HG02610 (cell line): ENCODE results near the gene TPSAB1.
"Not testable (repeated sequence)": the region's sequence is repeated elsewhere in the genome, so short reads cannot be mapped to it uniquely, and the experiment has no call there.

ENCODE experiments used
- ATAC-seq: cut with Tn5 transposase; IDR thresholded peaks from one replicate; pipeline ENCODE4 v1.9.1; 2021; ENCODE audit warnings: mild to moderate bottlenecking, moderate library complexity; ENCODE audit not compliant: unreplicated experiment

Gene TPSAB1

GRCh38 chr16:1222553-1223354 is 17.8 kb upstream of the TPSAB1 start:
- no peak for ATAC-seq

GRCh38 chr16:1223355-1224214 is 16.9 kb upstream of the TPSAB1 start:
- no peak for ATAC-seq

DNA sequence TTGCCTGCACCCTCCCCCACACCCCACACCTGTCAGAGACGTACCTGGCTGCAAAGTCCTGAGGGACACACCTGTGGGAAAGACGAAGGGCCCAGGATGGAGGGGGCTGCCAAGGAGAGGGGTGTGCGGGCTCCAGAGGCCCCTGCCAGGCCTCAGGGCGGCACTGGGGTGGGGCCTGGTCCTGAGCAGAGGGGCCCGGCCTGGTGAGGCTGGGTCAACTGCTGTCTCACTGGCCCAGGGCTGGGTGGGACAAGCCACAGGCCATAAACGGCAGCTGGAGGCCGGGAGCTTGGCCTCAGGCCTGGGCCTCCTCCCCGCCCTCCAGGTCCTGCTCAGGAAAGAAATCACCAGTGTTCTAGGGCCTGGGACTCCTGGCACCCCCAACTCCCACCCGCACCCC is 15.9 kb upstream of the TPSAB1 start:
- no peak for ATAC-seq

- no peak for ATAC-seq
These were observed 15.5 kb upstream of the TPSAB1 start, which contains the start of gene TPSG1 for GRCh38 chr16:1225051-1225451. Gene TPSG1 (minus strand): TSS chr16:1225268. CDS start chr16:1225252, 16 bp downstream.

- ATAC-seq, result not testable (repeated sequence)
These were observed 14.7 kb upstream of the TPSAB1 start for GRCh38 chr16:1225728-1226311.

DNA sequence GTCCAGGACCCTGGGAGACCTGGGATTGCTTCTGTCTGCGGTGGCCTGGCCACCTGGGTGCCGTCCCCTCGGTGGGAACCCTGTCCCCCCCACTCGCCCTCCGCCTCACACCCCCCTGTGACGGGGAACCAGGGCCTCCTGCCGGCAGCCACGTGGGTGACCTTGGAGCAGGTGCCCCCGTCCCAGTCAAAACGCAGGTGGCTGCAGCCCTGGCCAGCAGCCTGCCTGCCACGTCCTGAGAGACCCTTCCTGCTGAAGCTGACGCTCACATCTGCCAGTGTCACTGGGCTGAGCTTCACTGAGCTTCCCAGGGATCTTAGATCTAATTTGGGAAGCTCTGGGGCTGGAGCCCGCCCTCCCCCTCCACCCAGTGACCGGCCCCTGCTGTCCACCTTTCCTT is 13.8 kb upstream of the TPSAB1 start:
- ATAC-seq, result not testable (repeated sequence)

- ATAC-seq, result not testable (repeated sequence)
These were observed 12.3 kb upstream of the TPSAB1 start for GRCh38 chr16:1228227-1228626.

GRCh38 chr16:1229476-1229875 is 11.0 kb upstream of the TPSAB1 start:
- not testable (repeated sequence) for ATAC-seq

GRCh38 chr16:1230084-1230470 is 10.4 kb upstream of the TPSAB1 start, which contains the start of gene TPSB2:
Gene TPSB2 (minus strand): TSS chr16:1230184. CDS start chr16:1229951, 233 bp downstream.
- not testable (repeated sequence) for ATAC-seq

DNA sequence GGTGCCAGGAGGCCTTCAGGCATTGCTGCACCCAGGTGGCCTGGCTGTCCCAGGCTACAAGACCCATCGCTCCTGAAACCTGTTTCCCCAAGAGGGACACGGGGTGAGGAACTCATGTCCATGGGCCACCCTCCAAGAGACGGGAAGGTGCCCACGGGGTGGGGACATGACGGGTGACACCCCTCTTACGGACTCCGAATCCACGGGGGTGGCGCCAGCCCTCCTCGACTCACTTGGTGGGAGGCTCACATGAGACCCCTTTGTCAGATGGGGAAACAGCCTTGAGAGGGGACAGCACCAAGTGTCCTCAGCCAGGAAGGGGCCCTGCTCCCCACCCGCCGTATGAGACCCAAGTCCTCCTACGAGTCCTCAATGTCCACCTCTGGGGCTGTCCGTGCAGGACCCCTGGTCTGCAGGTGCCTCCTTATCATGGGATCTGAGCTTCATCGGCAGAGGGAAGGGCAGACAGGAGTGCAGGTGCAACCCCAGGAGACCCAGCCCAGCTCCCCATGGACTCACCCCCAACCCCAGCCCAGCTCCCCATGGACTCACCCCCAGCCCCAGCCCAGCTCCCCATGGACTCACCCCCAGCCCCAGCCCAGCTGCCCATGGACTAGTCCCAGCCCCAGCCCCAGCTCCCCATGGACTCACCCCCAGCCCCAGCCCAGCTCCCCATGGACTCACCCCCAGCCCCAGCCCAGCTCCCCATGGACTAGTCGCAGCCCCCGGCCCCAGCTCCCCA is 9.9 kb upstream of the TPSAB1 start:
- ATAC-seq, result not testable (repeated sequence)

DNA sequence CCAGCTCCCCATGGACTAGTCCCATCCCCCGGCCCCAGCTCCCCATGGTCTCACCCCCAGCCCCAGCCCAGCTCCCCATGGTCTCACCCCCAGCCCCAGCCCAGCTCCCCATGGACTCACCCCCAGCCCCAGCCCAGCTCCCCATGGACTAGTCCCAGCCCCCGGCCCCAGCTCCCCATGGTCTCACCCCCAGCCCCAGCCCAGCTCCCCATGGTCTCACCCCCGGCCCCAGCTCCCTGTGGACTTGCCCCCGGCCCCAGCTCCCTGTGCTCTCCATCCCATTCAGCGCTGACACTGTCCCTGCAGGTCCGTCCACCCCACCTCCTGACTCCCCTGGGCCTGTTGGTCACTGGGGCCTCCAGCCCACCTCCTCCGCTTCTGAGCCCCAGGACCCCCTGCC is 9.2 kb upstream of the TPSAB1 start:
- ATAC-seq, result not testable (repeated sequence)

DNA sequence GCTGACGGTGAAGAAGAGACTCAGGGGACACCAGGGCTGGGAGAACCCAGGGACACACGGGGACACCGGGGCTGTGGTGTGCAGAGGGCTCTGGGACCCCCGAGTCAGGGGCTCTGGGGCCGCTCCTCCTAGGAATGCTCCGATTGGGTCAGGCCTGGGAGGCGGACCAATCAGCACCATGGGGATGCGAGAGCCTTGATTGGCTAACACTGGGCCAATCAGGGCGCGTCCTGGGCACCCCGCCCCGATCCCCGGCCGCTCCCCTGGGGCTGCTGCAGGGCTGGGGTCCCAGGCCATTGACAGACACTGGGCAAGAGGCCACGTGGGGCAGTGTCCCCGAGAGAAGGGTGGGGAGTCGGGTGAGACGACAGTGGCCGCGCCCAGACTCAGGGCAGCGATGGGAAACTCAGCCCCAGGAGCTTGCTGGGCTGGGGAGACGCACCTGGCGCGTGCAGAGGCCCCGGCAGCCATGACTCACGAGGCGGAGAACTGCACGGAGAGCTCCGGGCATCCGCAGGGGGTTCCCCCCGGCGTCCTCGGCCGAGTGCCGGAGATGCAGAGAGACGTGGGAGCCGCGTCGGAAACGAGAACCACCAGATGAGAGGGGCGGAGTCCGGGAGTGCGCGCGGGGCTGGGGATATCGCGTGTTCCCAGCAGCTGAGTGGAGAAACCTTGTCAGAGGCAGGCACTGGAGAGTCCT is 8.3 kb upstream of the TPSAB1 start:
- not testable (repeated sequence) for ATAC-seq

- ATAC-seq, result not testable (repeated sequence)
These were observed 3.8 kb upstream of the TPSAB1 start for GRCh38 chr16:1236659-1237058.

GRCh38 chr16:1237990-1238389 is 2.5 kb upstream of the TPSAB1 start:
- ATAC-seq, result no peak

DNA sequence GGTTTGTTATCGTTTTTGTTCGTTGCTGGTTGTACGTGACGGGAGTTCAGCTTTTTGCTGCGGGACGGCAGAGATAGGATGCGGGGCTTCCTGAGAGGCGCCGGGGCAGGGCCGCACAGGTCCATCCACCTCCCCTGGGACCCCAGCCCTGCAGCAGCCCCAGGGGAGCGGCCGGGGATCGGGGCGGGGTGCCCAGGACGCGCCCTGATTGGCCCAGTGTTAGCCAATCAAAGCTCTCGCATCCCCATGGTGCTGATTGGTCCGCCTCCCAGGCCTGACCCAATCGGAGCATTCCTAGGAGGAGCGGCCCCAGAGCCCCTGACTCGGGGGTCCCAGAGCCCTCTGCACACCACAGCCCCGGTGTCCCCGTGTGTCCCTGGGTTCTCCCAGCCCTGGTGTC is 1.6 kb upstream of the TPSAB1 start:
- not testable (repeated sequence) for ATAC-seq

- not testable (repeated sequence) for ATAC-seq
These were observed 930 bp upstream of the TPSAB1 start for GRCh38 chr16:1239575-1239974.

DNA sequence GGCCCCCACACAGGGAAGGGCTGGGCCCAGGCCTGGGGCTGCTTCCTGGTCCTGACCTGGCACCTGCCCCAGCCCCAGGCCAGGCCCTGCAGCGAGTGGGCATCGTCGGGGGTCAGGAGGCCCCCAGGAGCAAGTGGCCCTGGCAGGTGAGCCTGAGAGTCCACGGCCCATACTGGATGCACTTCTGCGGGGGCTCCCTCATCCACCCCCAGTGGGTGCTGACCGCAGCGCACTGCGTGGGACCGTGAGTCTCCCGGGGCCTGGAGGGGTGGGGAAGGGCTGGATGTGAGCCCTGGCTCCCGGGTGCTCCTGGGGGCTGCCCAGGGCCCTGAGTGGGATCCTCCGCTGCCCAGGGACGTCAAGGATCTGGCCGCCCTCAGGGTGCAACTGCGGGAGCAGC is 576 bp downstream of the TPSAB1 start:
- ATAC-seq, result not testable (repeated sequence)

- not testable (repeated sequence) for ATAC-seq
These were observed 2.9 kb downstream of the TPSAB1 start for GRCh38 chr16:1243363-1243762.

GRCh38 chr16:1243907-1244850 is 3.7 kb downstream of the TPSAB1 start:
- ATAC-seq, result not testable (repeated sequence)
